ENCODE results near the gene BCL2L11. TPM values are rescaled to one million over a fixed set of nuclear protein-coding genes. Genes with fewer than 3 reads are reported as not detected.

Gene BCL2L11
- total RNA-seq, 6 experiments from 2014 or later, result 0.67 to 0.95 (median 0.81) TPM

- H3K27me3 Mint-ChIP-seq (ENCODE audit: insufficient read depth), result peaks cover 9% of the 10 kb centered on the region
- peaks cover 37% of the 10 kb centered on the region for H3K4me1 Mint-ChIP-seq (ENCODE audit: low read depth)
- DNase-seq, result no peak
- H3K36me3 Mint-ChIP-seq (ENCODE audit: low read depth), result no peaks in the 10 kb centered on the region
- TF ChIP-seq, protein P1, sequence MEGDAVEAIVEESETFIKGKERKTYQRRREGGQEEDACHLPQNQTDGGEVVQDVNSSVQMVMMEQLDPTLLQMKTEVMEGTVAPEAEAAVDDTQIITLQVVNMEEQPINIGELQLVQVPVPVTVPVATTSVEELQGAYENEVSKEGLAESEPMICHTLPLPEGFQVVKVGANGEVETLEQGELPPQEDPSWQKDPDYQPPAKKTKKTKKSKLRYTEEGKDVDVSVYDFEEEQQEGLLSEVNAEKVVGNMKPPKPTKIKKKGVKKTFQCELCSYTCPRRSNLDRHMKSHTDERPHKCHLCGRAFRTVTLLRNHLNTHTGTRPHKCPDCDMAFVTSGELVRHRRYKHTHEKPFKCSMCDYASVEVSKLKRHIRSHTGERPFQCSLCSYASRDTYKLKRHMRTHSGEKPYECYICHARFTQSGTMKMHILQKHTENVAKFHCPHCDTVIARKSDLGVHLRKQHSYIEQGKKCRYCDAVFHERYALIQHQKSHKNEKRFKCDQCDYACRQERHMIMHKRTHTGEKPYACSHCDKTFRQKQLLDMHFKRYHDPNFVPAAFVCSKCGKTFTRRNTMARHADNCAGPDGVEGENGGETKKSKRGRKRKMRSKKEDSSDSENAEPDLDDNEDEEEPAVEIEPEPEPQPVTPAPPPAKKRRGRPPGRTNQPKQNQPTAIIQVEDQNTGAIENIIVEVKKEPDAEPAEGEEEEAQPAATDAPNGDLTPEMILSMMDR (IDR thresholded peaks at IDR 0.05), result no peak
- no peak overlapping the region for H3K4me3 Mint-ChIP-seq
- H3K27ac Mint-ChIP-seq, result no peak overlapping the region
- H3K9me3 Mint-ChIP-seq, result no peaks in the 10 kb centered on the region
Measured at GRCh38 chr2:111165084-111165483, 44.4 kb downstream of the BCL2L11 start.

DNA sequence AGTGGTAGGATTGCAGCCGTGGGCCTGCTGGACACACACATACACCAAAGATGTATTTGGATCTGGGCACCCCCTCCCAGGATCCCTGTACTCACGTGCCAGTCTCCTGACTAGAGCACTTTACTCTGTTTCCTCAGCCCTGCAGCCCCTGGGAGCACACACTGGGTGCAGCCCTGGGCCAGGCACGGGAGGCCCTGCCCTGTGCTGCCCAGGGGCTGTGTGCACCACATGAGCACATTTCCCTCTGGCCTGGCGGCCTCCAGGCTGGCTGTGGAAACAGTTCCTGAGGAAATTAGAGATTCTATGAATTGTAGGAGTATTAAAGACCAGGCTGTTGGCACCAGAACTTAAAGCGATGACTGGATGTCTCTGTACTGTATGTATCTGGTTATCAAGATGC is 45.4 kb downstream of the BCL2L11 start:
- H3K27ac Mint-ChIP-seq, result no peak overlapping the region
- no peak overlapping the region for H3K4me3 Mint-ChIP-seq
- no peaks in the 10 kb centered on the region for H3K36me3 Mint-ChIP-seq (ENCODE audit: low read depth)
- H3K27me3 Mint-ChIP-seq (ENCODE audit: insufficient read depth), result peaks cover 10% of the 10 kb centered on the region
- no peaks in the 10 kb centered on the region for H3K9me3 Mint-ChIP-seq
- TF ChIP-seq, protein P1 (IDR thresholded peaks at IDR 0.05), result no peak
- H3K4me1 Mint-ChIP-seq (ENCODE audit: low read depth), result peaks cover 27% of the 10 kb centered on the region
- DNase-seq, result no peak

GRCh38 chr2:111167076-111167862 is 46.6 kb downstream of the BCL2L11 start:
- Mint-ChIP-seq H3K9me3 (no peaks in the 10 kb centered on the region), H3K27ac (no peak overlapping the region), H3K4me3 (no peak overlapping the region), H3K36me3 (ENCODE audit: low read depth) (no peaks in the 10 kb centered on the region), H3K4me1 (ENCODE audit: low read depth) (peaks cover 19% of the 10 kb centered on the region), H3K27me3 (ENCODE audit: insufficient read depth) (peaks cover 9% of the 10 kb centered on the region)
- no peak for DNase-seq
- TF ChIP-seq, protein P1 (IDR thresholded peaks at IDR 0.05), result no peak

DNA sequence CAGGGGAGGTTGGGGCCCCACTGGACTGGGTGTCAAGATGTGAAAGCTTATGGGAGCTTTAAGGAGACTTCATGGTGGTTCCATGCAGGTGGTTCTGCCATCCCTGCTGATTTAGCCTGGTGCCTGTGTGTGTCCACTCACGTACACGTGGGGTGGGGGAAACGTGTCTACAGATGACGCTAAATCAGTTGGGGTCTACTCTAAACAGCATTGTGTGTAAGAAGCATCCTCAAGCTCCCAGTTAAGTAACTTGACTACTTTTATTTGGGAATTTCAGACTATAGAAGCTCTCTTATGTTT is 47.1 kb downstream of the BCL2L11 start:
- H3K9me3 Mint-ChIP-seq, result no peaks in the 10 kb centered on the region
- no peaks in the 10 kb centered on the region for H3K36me3 Mint-ChIP-seq (ENCODE audit: low read depth)
- H3K27ac Mint-ChIP-seq, result no peak overlapping the region
- peaks cover 19% of the 10 kb centered on the region for H3K4me1 Mint-ChIP-seq (ENCODE audit: low read depth)
- H3K27me3 Mint-ChIP-seq (ENCODE audit: insufficient read depth), result peaks cover 13% of the 10 kb centered on the region
- DNase-seq, result no peak
- TF ChIP-seq, protein P1 (IDR thresholded peaks at IDR 0.05), result no peak
- H3K4me3 Mint-ChIP-seq, result no peak overlapping the region

DNA sequence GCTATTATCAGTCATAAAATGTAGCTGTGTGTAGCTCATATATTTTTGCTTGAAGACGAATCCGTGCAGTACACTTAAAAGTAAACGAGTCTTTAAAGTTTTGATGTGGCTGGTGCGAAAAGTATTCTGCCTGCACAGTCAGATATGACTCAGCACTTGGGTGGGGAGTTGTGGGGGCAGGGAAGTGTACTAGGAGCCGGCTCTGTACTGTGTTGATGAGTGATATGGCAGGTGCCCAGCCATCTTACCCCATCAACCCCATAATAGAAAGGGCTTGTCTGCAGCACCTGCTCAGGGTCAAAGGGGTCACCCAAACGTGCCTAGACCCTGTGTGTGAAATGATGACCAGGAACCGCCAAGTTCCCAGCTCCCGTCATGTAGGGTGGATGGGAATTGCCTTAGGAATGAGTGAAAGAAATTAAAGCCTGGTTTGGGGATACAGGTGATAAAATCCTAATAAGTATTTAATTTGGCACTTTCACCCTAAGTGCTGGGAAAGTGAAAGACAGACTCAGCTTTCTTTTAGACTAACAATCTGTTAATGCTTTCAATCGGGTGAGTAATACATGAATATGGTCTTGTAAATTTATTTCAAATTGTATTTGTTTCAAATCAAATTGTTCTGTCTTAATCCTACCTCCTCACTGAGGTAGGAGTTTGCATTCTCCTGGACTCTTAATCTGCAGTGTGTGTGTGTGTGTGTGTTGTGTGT is 48.0 kb downstream of the BCL2L11 start:
- TF ChIP-seq, protein P1 (IDR thresholded peaks at IDR 0.05), result no peak
- Mint-ChIP-seq H3K4me3 (no peak overlapping the region), H3K27ac (peak overlapping the region; percentile 30), H3K27me3 (ENCODE audit: insufficient read depth) (peaks cover 17% of the 10 kb centered on the region), H3K4me1 (ENCODE audit: low read depth) (peaks cover 19% of the 10 kb centered on the region), H3K36me3 (ENCODE audit: low read depth) (no peaks in the 10 kb centered on the region), H3K9me3 (no peaks in the 10 kb centered on the region)
- peak; percentile 77 for DNase-seq

Measured in HFFc6 (cell line).